HepG2 (cell line): ENCODE data around the gene PKLR. TPM values are rescaled to one million over a fixed set of nuclear protein-coding genes. Genes with fewer than 3 reads are reported as not detected.
A peak's percentile ranks its signal among the peaks of the same experiment; 100 is the strongest.

Experiments used
- HDAC2 ChIP-seq: sonication (generic); formaldehyde crosslinking; IDR thresholded peaks from 2 replicates; pipeline ENCODE4 v1.4.0; 2020; ENCODE audit warnings: missing genetic modification reagents
- KDM4B ChIP-seq: sonication (generic); formaldehyde crosslinking; IDR thresholded peaks from 2 replicates; pipeline ENCODE4 v1.4.0; 2020; ENCODE audit warnings: missing genetic modification reagents
- MEF2D ChIP-seq: sonication (generic); formaldehyde crosslinking; IDR thresholded peaks from 2 replicates; pipeline ENCODE4 v1.5.1; 2020; ENCODE audit warnings: mild to moderate bottlenecking, missing genetic modification reagents
- NBN ChIP-seq: fragments of 450-650 bp; conservative IDR thresholded peaks from 2 replicates; pipeline ENCODE4 v1.6.1; 2017
- RARG ChIP-seq: sonication (generic); formaldehyde crosslinking; IDR thresholded peaks from 2 replicates; pipeline ENCODE4 v1.4.0; 2020; ENCODE audit warnings: low read depth, mild to moderate bottlenecking, missing genetic modification reagents
- STAG1 ChIP-seq: sonication (generic); formaldehyde crosslinking; IDR thresholded peaks from 2 replicates; pipeline ENCODE4 v1.4.0; 2020; ENCODE audit warnings: missing genetic modification reagents
- YEATS4 ChIP-seq: sonication (generic); formaldehyde crosslinking; IDR thresholded peaks from 2 replicates; pipeline ENCODE4 v1.4.0; 2020; ENCODE audit warnings: missing genetic modification reagents, borderline replicate concordance
- ZIK1 ChIP-seq: sonication (generic); formaldehyde crosslinking; IDR thresholded peaks from 2 replicates; pipeline ENCODE4 v1.5.0; 2020; ENCODE audit warnings: mild to moderate bottlenecking, low read depth, missing genetic modification reagents, borderline replicate concordance
- ZNF207 ChIP-seq: fragments of 450-650 bp; IDR thresholded peaks from 2 replicates; pipeline ENCODE4 v1.6.1; 2016; ENCODE audit warnings: antibody characterized with exemption, borderline replicate concordance
- ZNF292 ChIP-seq: sonication (generic); formaldehyde crosslinking; IDR thresholded peaks from 2 replicates; pipeline ENCODE4 v1.8.1; 2022; ENCODE audit warnings: mild to moderate bottlenecking, low read depth, missing genetic modification reagents, borderline replicate concordance
- ZNF614 ChIP-seq: IDR thresholded peaks from 2 replicates; pipeline ENCODE4 v1.6.1; 2018; ENCODE audit warnings: missing biosample characterization, missing genetic modification reagents, inconsistent platforms, borderline replicate concordance
- ZNF670 ChIP-seq: sonication (generic); formaldehyde crosslinking; IDR thresholded peaks from 2 replicates; pipeline ENCODE4 v1.8.0; 2022; ENCODE audit warnings: mild to moderate bottlenecking, missing genetic modification reagents, borderline replicate concordance
- ZNF746 ChIP-seq: sonication (generic); formaldehyde crosslinking; IDR thresholded peaks from 2 replicates; pipeline ENCODE4 v1.8.0; 2022; ENCODE audit warnings: mild to moderate bottlenecking, missing genetic modification reagents
- polyA plus RNA-seq, 8 experiments: library from polyadenylated mRNA; depleted of rRNA in 3 of 8; stranded (reverse) in 7 of 8; unstranded in 1 of 8; fragments of >200 nt; fragmentation: Illumina TruSeq in 4 of 8; extraction: Trizol in 4 of 8; gene quantifications; 2 replicates each; pipeline versions ENCODE4 v1.2.1 to v1.2.3, GENCODE V29; 2011 to 2016; ENCODE audit warnings: low read depth in 4 of 8, missing spikeins in 1 of 8, mixed read lengths in 1 of 8; ENCODE audit not compliant: insufficient read depth in 1 of 8
- total RNA-seq, 5 experiments: library from RNA; depleted of rRNA; stranded (reverse); fragments of >200 nt; fragmentation: Illumina TruSeq; extraction: Trizol; gene quantifications; 2 replicates each; pipeline ENCODE4 v1.2.3, GENCODE V29; 2016; ENCODE audit warnings: low read depth in 1 of 5
- TF ChIP-seq, protein P1 (sequence below): sonication (generic); IDR thresholded peaks from 2 replicates; pipeline ENCODE4 v1.6.1; 2016; ENCODE audit warnings: low read depth, borderline replicate concordance
- TF ChIP-seq, protein P2 (sequence below): sonication (generic); formaldehyde crosslinking; IDR thresholded peaks from 2 replicates; pipeline ENCODE4 v1.5.1; 2020; ENCODE audit warnings: missing genetic modification reagents, mild to moderate bottlenecking, borderline replicate concordance
- TF ChIP-seq, protein P3 (sequence below): sonication (generic); formaldehyde crosslinking; IDR thresholded peaks from 2 replicates; pipeline ENCODE4 v1.9.0; 2021; ENCODE audit warnings: missing genetic modification reagents, borderline replicate concordance
- TF ChIP-seq, protein P4 (sequence below): IDR thresholded peaks from 2 replicates; pipeline ENCODE4 v1.6.1; 2018; ENCODE audit warnings: missing genetic modification reagents, mild to moderate bottlenecking, missing compliant biosample characterization
- TF ChIP-seq, protein P5 (sequence below): sonication (generic); formaldehyde crosslinking; IDR thresholded peaks from 2 replicates; pipeline ENCODE4 v1.8.1; 2023; ENCODE audit warnings: mild to moderate bottlenecking, missing genetic modification reagents

Gene PKLR
- total and polyA plus RNA-seq, 2 of the 13 experiments (the other 11 are each of a cell fraction or from before 2014, with no cell fraction given): 10.3 to 29.3 TPM

- TF ChIP-seq ZIK1 (CRISPR knock-in tag) (peak; percentile 74; the same call in 1 of the 2 replicates), ZNF614 (CRISPR knock-in tag) (no peak), ZNF207 (no peak), MEF2D (CRISPR knock-in tag) (no peak), RARG (no peak), YEATS4 (CRISPR knock-in tag) (peak; percentile 30; the same call in 1 of the 2 replicates), ZNF292 (CRISPR knock-in tag) (no peak), NBN (no peak), ZNF670 (CRISPR knock-in tag) (no peak; the same call in 1 of the 2 replicates), KDM4B (CRISPR knock-in tag) (no peak), STAG1 (CRISPR knock-in tag) (peak; percentile 61), ZNF746 (CRISPR knock-in tag) (no peak), HDAC2 (CRISPR knock-in tag) (no peak)
- TF ChIP-seq, protein P1, sequence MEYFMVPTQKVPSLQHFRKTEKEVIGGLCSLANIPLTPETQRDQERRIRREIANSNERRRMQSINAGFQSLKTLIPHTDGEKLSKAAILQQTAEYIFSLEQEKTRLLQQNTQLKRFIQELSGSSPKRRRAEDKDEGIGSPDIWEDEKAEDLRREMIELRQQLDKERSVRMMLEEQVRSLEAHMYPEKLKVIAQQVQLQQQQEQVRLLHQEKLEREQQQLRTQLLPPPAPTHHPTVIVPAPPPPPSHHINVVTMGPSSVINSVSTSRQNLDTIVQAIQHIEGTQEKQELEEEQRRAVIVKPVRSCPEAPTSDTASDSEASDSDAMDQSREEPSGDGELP: no peak; the same call in 1 of the 2 replicates
- TF ChIP-seq, protein P2, sequence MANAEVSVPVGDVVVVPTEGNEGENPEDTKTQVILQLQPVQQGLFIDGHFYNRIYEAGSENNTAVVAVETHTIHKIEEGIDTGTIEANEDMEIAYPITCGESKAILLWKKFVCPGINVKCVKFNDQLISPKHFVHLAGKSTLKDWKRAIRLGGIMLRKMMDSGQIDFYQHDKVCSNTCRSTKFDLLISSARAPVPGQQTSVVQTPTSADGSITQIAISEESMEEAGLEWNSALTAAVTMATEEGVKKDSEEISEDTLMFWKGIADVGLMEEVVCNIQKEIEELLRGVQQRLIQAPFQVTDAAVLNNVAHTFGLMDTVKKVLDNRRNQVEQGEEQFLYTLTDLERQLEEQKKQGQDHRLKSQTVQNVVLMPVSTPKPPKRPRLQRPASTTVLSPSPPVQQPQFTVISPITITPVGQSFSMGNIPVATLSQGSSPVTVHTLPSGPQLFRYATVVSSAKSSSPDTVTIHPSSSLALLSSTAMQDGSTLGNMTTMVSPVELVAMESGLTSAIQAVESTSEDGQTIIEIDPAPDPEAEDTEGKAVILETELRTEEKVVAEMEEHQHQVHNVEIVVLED (CRISPR knock-in tag): no peak
- TF ChIP-seq, protein P3, sequence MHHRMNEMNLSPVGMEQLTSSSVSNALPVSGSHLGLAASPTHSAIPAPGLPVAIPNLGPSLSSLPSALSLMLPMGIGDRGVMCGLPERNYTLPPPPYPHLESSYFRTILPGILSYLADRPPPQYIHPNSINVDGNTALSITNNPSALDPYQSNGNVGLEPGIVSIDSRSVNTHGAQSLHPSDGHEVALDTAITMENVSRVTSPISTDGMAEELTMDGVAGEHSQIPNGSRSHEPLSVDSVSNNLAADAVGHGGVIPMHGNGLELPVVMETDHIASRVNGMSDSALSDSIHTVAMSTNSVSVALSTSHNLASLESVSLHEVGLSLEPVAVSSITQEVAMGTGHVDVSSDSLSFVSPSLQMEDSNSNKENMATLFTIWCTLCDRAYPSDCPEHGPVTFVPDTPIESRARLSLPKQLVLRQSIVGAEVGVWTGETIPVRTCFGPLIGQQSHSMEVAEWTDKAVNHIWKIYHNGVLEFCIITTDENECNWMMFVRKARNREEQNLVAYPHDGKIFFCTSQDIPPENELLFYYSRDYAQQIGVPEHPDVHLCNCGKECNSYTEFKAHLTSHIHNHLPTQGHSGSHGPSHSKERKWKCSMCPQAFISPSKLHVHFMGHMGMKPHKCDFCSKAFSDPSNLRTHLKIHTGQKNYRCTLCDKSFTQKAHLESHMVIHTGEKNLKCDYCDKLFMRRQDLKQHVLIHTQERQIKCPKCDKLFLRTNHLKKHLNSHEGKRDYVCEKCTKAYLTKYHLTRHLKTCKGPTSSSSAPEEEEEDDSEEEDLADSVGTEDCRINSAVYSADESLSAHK (CRISPR knock-in tag): no peak
- TF ChIP-seq, protein P4, sequence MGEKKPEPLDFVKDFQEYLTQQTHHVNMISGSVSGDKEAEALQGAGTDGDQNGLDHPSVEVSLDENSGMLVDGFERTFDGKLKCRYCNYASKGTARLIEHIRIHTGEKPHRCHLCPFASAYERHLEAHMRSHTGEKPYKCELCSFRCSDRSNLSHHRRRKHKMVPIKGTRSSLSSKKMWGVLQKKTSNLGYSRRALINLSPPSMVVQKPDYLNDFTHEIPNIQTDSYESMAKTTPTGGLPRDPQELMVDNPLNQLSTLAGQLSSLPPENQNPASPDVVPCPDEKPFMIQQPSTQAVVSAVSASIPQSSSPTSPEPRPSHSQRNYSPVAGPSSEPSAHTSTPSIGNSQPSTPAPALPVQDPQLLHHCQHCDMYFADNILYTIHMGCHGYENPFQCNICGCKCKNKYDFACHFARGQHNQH: peak; percentile 36; the same call in 1 of the 2 replicates
- TF ChIP-seq, protein P5, sequence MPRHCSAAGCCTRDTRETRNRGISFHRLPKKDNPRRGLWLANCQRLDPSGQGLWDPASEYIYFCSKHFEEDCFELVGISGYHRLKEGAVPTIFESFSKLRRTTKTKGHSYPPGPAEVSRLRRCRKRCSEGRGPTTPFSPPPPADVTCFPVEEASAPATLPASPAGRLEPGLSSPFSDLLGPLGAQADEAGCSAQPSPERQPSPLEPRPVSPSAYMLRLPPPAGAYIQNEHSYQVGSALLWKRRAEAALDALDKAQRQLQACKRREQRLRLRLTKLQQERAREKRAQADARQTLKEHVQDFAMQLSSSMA (CRISPR knock-in tag): no peak
Observed at GRCh38 chr1:155324717-155325602, 23.7 kb upstream of the PKLR start (continued).
